ENCODE results near the gene SASH1. TPM values are rescaled to one million over a fixed set of nuclear protein-coding genes. Genes with fewer than 3 reads are reported as not detected.

Gene SASH1
- total and polyA plus RNA-seq, 2 donors (not counting 3 experiments of a cell fraction or from before 2014, with no cell fraction given) = 18.5 to 103 TPM

GRCh38 chr6:148528292-148528691 is 185.7 kb downstream of the SASH1 start:
- no peaks in the 10 kb centered on the region for H3K9me1 ChIP-seq (replicated peaks; ENCODE audit: control insufficient read depth, extremely low read depth, insufficient read depth, low read length)
- no peak overlapping the region for H3K4me3 ChIP-seq (replicated peaks in 1 of 3; ENCODE audit: insufficient read depth in 1 of 3, low read depth in 1 of 3, low read length in 3 of 3)
- no peak for TF ChIP-seq EZH2 (IDR thresholded peaks at IDR 0.05; ENCODE audit: borderline replicate concordance, low read depth, low read length, severe bottlenecking)
- TF ChIP-seq, protein P1, sequence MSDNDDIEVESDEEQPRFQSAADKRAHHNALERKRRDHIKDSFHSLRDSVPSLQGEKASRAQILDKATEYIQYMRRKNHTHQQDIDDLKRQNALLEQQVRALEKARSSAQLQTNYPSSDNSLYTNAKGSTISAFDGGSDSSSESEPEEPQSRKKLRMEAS (IDR thresholded peaks at IDR 0.05; ENCODE audit: insufficient read depth, insufficient read length) = no peak
- TF ChIP-seq, protein P2, sequence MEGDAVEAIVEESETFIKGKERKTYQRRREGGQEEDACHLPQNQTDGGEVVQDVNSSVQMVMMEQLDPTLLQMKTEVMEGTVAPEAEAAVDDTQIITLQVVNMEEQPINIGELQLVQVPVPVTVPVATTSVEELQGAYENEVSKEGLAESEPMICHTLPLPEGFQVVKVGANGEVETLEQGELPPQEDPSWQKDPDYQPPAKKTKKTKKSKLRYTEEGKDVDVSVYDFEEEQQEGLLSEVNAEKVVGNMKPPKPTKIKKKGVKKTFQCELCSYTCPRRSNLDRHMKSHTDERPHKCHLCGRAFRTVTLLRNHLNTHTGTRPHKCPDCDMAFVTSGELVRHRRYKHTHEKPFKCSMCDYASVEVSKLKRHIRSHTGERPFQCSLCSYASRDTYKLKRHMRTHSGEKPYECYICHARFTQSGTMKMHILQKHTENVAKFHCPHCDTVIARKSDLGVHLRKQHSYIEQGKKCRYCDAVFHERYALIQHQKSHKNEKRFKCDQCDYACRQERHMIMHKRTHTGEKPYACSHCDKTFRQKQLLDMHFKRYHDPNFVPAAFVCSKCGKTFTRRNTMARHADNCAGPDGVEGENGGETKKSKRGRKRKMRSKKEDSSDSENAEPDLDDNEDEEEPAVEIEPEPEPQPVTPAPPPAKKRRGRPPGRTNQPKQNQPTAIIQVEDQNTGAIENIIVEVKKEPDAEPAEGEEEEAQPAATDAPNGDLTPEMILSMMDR (IDR thresholded peaks at IDR 0.05; ENCODE audit: extremely low read depth in 1 of 2, insufficient read depth in 1 of 2, low read depth in 1 of 2, low read length in 2 of 2) = peak in 1 of 2 donors; percentile 7
- BruUV-seq (replicated peaks) = no TSS peak
- dilution Hi-C loops (cut with MboI; ENCODE audit: extremely low pct_ligation_motif_present, low sequenced_read_pairs) (no loop called here), intact Hi-C loops (cut with micrococcal nuclease) (no loop called here)
- H3K4me2 ChIP-seq (ENCODE audit: insufficient read depth, low read length) = no peak overlapping the region
- no peaks in the 10 kb centered on the region for H4K20me1 ChIP-seq (replicated peaks; ENCODE audit: control insufficient read depth, extremely low read depth, insufficient read depth, low read length)
- peaks cover 10% of the 10 kb centered on the region for H3K79me2 ChIP-seq (ENCODE audit: control insufficient read depth, insufficient read depth, low read length)
- H3K27me3 ChIP-seq (ENCODE audit: control insufficient read depth in 2 of 2, insufficient read depth in 2 of 2, low read length in 2 of 2) = no peaks in the 10 kb centered on the region
- peaks cover 13 to 33% of the 10 kb centered on the region in 2 experiments for H3K36me3 ChIP-seq (ENCODE audit: control insufficient read depth in 2 of 2, extremely low read depth in 1 of 2, insufficient read depth in 2 of 2, low read length in 2 of 2)
- CTCF ChIA-PET = interaction anchor here (0.6 to 2.8 kb wide), 4 partner anchors 11 to 351 kb away, joined by 3 to 12 read pairs (median 5); no protein-coding TSS in a partner anchor
- POLR2A ChIA-PET = no interaction called here
- no peak overlapping the region for H2AFZ ChIP-seq (ENCODE audit: low read depth, low read length)
- FAIRE-seq (no peak), DNase-seq (ENCODE audit: low read depth, low spot score) (no peak)
- no peaks in the 10 kb centered on the region for H3K9me3 ChIP-seq (replicated peaks; ENCODE audit: control insufficient read depth, insufficient read depth, low read length)
- H3K4me1 ChIP-seq (ENCODE audit: control insufficient read depth, extremely low read depth, insufficient read depth, low read length) = peaks cover 31% of the 10 kb centered on the region
- no peak overlapping the region for H3K27ac ChIP-seq (ENCODE audit: insufficient read depth, low read depth, low read length)
- H3K9ac ChIP-seq (replicated peaks; ENCODE audit: extremely low read depth, insufficient read depth, low read length) = no peak overlapping the region

DNA sequence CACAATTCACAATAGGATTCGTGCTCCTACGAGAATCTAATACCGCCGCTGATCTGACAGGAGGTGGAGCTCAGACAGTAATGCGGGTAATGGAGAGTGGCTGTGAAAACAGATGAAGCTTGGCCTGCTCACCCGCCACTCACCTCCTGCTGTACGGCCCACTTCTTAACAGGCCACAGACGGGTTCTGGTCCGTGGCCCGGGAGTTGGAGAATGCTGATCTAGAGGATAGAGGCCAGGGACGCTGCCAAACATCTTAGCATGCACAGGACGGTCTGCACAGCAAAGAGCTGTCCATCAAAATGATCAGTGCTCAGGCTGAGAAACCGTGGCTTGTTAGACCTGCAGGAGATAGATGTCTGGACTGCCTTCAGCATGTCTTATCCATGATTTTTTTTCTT is 186.4 kb downstream of the SASH1 start:
- H3K79me2 ChIP-seq (ENCODE audit: control insufficient read depth, insufficient read depth, low read length) = peaks cover 10% of the 10 kb centered on the region
- ChIA-PET POLR2A (no interaction called here), CTCF (interaction anchor here (1.5 to 2.8 kb wide), 2 partner anchors 349 to 352 kb away, joined by 5 to 12 read pairs; no protein-coding TSS in a partner anchor)
- no peak for FAIRE-seq
- no peaks in the 10 kb centered on the region for H3K27me3 ChIP-seq (ENCODE audit: control insufficient read depth in 2 of 2, insufficient read depth in 2 of 2, low read length in 2 of 2)
- no peaks in the 10 kb centered on the region for H4K20me1 ChIP-seq (replicated peaks; ENCODE audit: control insufficient read depth, extremely low read depth, insufficient read depth, low read length)
- no peak overlapping the region for H3K9ac ChIP-seq (replicated peaks; ENCODE audit: extremely low read depth, insufficient read depth, low read length)
- dilution Hi-C loops (cut with MboI; ENCODE audit: extremely low pct_ligation_motif_present, low sequenced_read_pairs) (no loop called here), intact Hi-C loops (cut with micrococcal nuclease) (no loop called here)
- peaks cover 31% of the 10 kb centered on the region for H3K4me1 ChIP-seq (ENCODE audit: control insufficient read depth, extremely low read depth, insufficient read depth, low read length)
- H3K27ac ChIP-seq (ENCODE audit: insufficient read depth, low read depth, low read length) = no peak overlapping the region
- no TSS peak for BruUV-seq (replicated peaks)
- no peak overlapping the region for H2AFZ ChIP-seq (ENCODE audit: low read depth, low read length)
- TF ChIP-seq JUN (IDR thresholded peaks at IDR 0.05; ENCODE audit: borderline replicate concordance, insufficient read depth, insufficient read length, low read depth) (no peak), FOS (IDR thresholded peaks at IDR 0.05; ENCODE audit: borderline replicate concordance, insufficient read depth, low read length) (no peak), POLR2A (IDR thresholded peaks at IDR 0.05; ENCODE audit: low read depth, low read length) (no peak), POLR2AphosphoS5 (IDR thresholded peaks at IDR 0.05; ENCODE audit: insufficient read depth, low read depth, low read length) (no peak), EZH2 (IDR thresholded peaks at IDR 0.05; ENCODE audit: borderline replicate concordance, low read depth, low read length, severe bottlenecking) (no peak), MYC (IDR thresholded peaks at IDR 0.05; ENCODE audit: low read depth, low read length) (no peak), GATA2 (IDR thresholded peaks at IDR 0.05; ENCODE audit: insufficient read depth, insufficient read length, low read depth, low read length) (no peak)
- TF ChIP-seq, protein P2 (IDR thresholded peaks at IDR 0.05; ENCODE audit: extremely low read depth in 1 of 2, insufficient read depth in 1 of 2, low read depth in 1 of 2, low read length in 2 of 2) = no peak
- TF ChIP-seq, protein P1 (IDR thresholded peaks at IDR 0.05; ENCODE audit: insufficient read depth, insufficient read length) = no peak
- peaks cover 17 to 40% of the 10 kb centered on the region in 2 experiments for H3K36me3 ChIP-seq (ENCODE audit: control insufficient read depth in 2 of 2, extremely low read depth in 1 of 2, insufficient read depth in 2 of 2, low read length in 2 of 2)
- no peaks in the 10 kb centered on the region for H3K9me3 ChIP-seq (replicated peaks; ENCODE audit: control insufficient read depth, insufficient read depth, low read length)
- no peaks in the 10 kb centered on the region for H3K9me1 ChIP-seq (replicated peaks; ENCODE audit: control insufficient read depth, extremely low read depth, insufficient read depth, low read length)
- DNase-seq (ENCODE audit: low read depth, low spot score) = no peak
- no peak overlapping the region for H3K4me3 ChIP-seq (replicated peaks in 1 of 3; ENCODE audit: insufficient read depth in 1 of 3, low read depth in 1 of 3, low read length in 3 of 3)
- H3K4me2 ChIP-seq (ENCODE audit: insufficient read depth, low read length) = no peak overlapping the region

Measured in endothelial cell of umbilical vein (primary cell).